ENCODE data around the gene AVPR1B.
"Not testable (repeated sequence)": the region's sequence is repeated elsewhere in the genome, so short reads cannot be mapped to it uniquely, and the experiment has no call there.

GRCh38 chr1:206064001-206064400, 53.2 kb downstream of the AVPR1B start:
- TF ChIP-seq CTCF, POLR2A (IDR thresholded peaks at IDR 0.05): not testable (repeated sequence)

Data from uterus (tissue), 2 donors.